G401 (cell line): ENCODE measurements around the gene FARP1. TPM values are rescaled to one million over a fixed set of nuclear protein-coding genes. Genes with fewer than 3 reads are reported as not detected.
A peak's percentile ranks its signal among the peaks of the same experiment; 100 is the strongest.

Experiments used
- DNase-seq: peaks from one replicate; pipeline ENCODE4 v3.0.0-alpha.2; 2015; ENCODE audit warnings: low spot score
- in situ Hi-C: cut with HindIII; loops from 2 replicates; pipeline ENCODE4 v1.10.0; 2016; ENCODE audit warnings: low sequenced_read_pairs, mixed read lengths
- total RNA-seq: library from RNA; depleted of rRNA; stranded (reverse); fragments of >200 nt; shearing (Covaris generic); gene quantifications from 2 replicates; pipeline ENCODE4 v1.2.3, GENCODE V29; 2014

FARP1 gene
- total RNA-seq, 1 experiment from 2014 or later = 50.3 TPM

DNA sequence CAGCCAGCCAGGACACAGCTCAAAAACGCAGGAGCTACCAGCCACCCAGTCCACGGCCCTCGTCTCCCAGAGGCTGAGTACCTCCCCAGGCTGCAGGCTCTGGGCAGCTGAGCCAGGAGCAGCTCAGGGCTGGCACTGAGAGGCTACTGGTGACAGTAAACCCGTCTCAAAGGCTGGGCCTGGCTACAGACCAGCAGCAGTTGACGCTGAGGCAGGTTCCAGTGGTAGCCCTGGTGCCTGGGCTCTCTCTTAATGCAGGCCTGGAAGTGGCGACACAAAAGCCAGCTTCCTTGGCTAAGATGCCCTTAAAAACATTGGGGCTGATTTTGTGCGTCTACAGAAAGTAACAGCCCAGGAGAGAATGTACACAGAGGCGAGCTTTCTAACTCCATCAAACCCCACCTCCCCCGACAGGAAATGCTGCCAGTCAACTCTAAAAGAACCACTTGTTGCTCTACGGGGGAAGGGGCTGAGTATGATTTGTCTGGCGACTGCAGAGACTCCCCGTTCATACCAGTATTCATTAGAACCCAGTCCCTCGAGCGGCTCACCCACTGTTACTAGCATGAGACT lies 307.7 kb downstream of the FARP1 start:
- DNase-seq = peak; percentile 45

DNA sequence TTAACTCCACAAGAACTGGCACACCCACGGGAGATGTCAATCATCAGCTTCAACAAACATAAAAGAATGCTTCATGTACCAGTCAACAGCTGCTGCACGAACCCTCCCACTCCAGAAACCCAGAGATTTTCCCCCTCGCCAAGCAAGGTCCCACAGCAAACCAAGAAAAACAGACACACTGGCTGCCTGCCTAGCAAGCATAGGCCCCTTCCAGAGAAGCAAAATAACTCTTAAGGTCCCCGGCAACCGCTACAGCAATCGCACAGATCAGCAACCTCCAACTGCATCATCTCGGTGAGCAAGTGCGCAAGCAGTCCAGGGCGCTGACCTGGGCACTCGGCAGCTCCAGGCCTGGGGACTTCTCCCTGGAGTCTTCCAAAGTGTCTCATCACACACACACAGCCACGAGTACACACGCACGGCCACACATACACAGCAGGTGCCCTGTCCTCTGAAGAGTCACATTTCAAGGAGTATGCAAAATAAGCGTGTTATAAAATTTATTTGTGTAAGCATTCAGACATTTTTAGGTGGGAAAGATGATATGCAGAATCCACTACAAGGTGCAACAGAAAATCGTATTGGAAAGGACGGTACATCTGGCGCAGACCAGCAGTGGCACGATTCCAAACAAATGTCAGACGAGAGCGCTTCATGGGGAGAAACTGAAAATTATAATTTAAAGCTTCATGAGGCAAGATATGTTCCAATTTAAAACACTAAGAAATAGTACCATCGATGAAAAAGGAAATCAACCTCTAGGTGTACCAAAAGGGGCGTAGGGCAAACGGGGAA lies 309.0 kb downstream of the FARP1 start:
- DNase-seq = peak; percentile 33
- in situ Hi-C loops = no loop called here

More for the DNA sequence above, 307.7 kb downstream of the FARP1 start:
- in situ Hi-C loops = no loop called here

DNA sequence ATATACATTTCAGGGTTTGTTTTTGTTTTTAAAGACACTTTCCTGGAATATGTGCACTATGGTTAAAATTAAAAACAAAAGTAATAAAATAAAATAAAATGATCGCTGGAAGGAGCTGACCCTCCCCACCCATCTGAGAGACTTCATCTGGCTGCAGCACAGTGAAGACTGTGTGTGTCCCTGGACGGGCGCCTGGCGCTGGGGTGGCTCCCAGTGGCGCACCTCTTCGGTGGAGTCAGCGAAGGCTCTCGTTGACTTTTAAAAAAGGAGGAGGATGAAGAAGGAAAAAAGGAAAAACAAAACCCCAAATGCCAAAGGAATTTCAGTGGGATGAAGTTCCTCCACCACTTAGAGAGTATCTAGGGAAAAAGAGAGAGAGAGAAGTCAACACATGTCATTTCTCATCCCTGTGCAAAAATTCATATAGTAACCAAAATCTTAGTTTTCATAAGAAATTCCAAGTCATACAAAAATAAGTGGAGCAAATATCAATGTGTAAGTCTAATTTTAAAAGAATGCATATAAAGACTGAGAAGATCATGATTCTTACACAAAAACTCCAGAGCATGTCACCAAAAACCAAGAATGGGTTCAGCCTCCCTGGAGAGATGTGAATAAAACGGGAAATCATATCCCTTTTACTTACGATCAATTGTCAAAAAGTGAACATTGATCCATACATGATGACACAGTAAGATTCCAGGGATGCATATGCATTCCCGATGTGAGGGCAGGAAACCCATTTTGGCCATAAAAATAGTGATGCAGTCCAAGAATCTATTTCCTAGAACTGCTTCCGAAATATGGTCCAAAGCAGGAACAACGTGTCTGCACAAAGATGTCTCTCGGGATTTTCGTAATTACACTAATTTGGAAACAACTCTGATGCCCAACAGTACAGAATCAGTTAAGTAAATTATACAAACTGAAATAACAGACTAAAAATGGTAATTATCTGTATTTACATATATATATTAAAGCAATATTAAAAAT lies 310.3 kb downstream of the FARP1 start:
- peak; percentile 72 for DNase-seq
- in situ Hi-C loops = no loop called here

DNA sequence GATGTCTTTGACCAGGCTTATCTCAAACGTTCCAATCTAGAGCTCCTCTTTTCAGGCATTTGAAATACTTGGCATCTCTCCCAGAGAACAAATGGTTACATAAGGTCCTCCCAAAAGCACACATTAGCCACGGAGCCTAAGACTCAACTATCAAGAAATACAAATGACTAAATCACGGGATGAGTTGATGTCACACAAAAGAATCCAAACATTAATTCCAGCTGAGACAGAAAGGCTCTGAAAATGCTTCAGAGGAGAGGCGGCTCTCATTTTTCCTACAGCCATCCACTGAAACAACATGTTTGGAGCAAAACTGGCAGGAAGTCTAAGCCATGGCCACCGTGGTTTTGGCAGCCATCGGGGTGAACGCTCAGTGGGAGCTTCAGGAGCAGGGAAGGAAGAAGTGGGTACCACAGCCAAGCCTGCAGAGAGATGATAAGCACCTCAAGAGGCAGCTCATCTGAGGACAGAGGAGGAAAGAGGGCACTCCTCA lies 311.5 kb downstream of the FARP1 start:
- in situ Hi-C loops = no loop called here
- peak; percentile 96 for DNase-seq

DNA sequence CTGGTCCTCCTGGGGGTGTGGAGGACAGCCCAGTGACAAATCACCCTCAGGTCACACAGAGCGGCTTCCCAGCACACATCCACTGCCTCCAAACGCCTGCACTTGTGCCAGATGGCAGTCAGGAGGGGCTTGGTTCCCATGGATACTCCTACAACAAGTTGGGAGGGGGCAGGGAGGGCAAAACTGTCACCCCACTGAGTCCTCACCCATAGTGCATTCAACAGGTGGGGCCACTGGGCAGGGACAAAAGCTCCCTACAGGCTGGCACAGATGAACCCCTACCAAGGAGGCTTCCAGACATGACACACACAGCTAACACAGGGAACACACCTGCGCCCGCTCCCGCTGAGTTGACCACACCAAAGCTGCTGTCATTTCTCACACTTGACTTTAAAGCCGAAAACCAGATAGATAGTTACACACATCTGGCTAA lies 313.5 kb downstream of the FARP1 start:
- in situ Hi-C loops = no loop called here

DNA sequence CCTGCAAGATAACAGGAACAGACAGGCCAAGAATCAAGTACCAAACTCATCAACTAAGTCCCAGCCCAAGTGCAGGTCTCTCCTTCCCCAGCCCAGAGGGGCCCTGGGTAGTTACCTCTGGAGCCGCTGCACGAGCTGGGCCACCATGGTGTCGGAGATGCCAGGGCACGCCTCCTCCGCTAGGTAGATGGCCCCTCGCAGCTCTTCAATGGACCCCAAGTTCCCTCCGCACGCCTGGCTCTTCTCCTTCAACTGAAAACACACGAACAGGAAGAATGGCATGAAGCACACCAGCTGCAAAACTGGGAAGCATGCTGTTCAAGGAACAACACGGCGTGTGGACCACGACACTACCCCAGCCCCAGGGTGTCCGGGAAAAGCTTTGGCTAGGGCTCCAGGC lies 314.2 kb downstream of the FARP1 start:
- DNase-seq = no peak
- in situ Hi-C loops = no loop called here

More for the DNA sequence above, 313.5 kb downstream of the FARP1 start:
- DNase-seq = no peak

DNA sequence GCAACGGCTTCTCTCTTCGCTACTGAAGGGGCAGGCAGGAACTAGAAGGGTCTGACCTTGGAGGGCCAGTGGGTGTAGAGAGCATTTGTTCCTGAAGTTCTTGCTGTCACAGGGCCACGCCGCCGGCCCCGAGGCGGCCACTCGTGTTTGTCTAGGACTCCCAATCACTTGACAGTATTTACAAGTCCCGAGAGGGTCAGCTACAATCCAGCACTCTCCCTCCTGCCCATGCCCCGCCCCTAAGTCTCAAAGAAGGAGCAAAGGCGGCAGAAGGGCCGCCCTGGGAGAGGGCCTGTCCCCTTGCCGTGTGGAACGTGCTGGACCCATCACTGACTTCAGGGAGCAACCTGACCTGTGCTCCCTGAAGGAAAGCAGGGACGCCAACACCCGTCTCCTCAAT lies 315.5 kb downstream of the FARP1 start:
- DNase-seq = no peak
- in situ Hi-C loops = no loop called here

DNA sequence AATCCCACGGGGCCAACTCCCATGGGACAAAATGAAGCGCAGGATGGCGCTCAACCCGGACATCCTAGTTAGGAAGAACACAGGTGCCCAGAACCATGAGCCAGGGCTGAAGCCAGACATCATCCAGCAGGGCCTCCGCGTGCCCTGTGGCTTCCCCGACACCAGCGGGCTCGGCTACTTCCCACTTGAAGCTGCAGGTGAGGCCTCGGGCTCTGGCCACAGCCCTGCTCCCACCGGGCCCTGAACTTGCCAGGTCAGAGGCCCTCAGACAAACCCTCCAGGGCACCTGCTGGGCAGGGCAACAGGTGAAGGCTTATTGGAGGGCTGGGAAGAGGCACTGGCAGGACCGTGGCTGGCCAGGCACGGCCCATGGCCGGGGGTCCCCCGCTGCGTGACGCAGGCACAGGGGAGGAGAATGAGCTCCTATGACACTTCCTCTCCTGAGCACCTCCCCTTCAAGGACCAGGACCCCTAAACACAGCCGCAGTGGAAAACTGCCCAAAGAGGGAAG lies 316.3 kb downstream of the FARP1 start:
- in situ Hi-C loops = no loop called here

DNA sequence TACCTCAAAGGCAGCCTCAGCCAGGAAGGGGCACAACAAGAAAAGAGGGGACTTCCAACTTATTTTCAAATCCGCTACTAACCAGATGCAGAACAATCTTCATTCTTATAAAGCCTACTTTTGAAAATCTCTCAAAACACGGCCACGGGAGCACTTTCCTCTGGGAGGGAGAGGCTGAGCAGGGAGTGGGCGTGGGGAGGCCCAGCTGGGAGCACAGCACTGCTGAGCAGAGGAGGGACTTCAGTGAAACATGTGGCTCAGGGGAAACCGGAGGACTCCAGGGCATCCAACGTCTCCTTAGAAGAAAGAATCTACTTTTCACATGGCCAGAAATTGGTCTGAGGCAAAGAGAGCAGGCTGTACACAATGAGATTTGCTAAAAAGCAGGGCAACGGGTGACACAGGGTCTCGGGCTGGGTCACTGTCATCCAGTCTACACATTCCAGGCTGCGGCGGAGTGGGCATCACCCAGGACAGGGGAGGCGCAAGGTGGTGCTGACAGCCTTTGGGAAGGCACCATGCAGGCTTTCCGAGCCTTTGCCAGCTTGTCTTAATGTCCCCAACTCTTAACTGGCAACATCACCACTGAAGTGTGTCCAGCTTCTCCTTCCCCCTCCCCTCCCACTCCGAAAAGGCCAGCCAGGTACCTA lies 317.0 kb downstream of the FARP1 start:
- in situ Hi-C loops = no loop called here
- DNase-seq = no peak

More for the DNA sequence above, 316.3 kb downstream of the FARP1 start:
- DNase-seq = no peak

DNA sequence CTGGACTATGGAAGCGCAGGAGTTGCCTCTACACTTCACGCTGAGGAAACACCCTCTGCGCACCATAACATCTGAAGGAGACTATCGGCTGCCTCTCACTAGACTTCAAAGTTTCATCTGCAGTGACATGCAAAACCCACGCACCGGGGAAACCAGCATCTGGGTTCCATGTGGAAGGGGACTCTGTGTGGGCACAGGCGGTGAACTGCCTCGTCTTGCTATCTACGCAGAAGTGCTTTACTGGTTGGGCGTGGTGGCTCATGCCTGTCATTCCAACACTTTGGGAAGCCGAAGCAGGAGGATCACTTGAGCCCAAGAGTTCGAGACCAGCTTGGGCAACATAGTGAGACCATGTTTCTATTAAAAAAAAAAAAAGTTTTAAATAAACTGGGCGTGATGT lies 317.6 kb downstream of the FARP1 start:
- no peak for DNase-seq
- in situ Hi-C loops = no loop called here

DNA sequence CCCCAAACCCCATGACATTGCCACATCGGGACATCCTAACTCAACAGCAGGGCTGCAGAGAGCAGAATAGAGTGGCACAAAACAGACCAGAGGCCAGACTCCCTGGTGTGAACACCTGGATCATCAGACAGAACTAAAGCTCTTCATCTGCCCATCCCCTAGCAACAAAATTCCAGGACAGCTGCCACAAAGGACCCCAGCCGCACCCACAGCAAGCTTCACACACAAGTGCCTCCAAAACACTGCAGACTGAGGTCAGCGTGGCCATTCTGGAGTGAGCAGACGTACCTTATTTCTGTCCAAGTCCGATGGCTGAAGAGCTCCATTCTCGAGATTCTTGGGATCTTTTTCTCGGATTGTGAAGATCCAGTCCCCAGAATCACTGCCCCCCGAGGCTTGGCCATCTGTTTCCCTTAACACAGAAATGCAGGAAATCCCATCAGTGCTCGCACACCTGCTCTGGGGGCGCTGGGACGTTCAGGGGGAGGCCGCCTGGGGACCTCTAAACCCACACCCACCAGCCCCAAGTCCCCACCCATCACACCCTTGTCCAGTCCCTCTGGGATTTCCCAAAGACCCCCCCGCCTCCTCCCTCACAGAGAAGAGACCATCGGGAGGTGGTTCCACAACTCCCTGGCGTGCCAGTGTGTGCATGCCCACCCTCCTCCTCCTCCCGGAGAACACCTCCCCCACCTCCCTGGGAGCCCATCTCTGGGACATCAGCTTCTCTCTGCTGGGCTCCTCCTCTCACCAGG lies 318.8 kb downstream of the FARP1 start:
- in situ Hi-C loops = no loop called here
- DNase-seq = peak; percentile 44

DNA sequence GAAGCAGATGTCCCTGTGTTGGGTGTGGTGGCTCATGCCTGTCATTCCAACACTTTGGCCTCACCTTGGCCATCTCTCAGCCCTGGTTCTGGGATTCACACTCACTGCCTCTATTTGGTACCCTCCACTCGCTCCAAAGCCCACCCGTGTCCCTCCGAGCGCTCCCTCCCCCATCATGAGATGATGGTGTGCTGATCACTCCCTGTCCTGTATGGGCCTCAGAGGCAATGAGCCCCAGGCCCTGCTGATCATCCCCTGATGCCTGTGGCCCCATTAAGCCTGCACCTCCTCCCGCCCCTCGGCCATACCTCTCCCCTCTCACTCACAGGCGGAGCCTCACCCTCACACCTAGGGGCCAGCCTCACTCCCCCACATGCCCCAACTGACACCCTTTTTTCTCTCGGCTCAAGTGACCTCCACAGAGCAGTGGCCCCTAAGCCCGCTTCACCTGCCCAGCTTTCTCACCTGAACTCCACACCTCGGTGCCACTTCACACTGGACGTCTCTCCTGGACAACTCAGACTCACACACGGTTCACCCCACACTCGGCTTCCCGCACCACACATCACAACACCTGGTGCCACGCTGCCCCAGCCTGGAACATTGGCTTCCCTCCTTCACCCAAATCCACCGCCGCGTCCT lies 319.5 kb downstream of the FARP1 start:
- DNase-seq = no peak
- in situ Hi-C loops = no loop called here

DNA sequence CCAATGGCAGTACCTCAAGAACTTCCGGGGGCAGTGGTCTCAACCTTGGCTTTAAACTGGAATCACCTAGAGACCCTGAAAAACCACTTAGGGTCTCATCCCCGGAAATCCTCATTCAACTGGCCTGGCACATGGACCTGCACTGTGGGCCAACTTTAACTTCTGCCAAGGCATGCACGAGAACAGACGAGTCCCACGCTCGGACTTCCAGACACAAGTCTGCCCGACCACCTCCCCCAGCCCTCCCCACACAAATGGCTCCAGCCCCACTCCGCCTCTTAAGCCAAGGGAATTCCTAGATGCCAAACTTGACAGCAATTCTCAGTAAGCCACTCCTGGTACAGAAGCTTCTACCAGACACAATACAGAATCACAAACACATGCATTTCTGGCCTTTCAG lies 320.1 kb downstream of the FARP1 start:
- in situ Hi-C loops = no loop called here
- DNase-seq = no peak

DNA sequence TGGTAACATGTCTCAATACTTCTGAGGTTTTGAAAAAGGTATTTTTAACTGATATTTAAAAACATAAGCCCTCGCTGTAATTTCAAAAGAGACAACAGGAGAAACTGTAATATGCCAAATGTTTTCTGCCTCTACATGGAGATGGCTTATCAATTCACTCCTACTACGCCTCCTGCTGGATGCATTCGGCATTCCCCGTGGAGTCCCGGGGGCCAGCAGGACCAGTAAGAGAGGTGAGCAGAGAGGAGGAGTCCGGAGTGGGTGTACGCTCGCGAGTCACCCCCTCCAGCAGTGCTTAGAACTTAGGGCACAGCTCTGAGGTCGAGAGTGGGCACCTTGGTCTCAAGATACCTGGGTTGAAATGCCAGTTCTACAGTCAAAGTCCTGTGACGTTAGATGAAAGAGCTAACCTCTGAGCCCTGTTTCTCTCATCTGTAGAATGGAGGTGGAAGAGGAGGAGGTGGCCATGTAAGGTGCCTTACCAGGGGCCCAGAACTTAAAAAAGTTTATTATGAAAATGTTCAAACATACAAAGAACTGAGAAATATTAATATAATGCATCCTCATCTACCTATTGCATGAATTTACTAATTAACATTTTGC lies 323.8 kb downstream of the FARP1 start:
- in situ Hi-C loops = no loop called here
- DNase-seq = no peak

DNA sequence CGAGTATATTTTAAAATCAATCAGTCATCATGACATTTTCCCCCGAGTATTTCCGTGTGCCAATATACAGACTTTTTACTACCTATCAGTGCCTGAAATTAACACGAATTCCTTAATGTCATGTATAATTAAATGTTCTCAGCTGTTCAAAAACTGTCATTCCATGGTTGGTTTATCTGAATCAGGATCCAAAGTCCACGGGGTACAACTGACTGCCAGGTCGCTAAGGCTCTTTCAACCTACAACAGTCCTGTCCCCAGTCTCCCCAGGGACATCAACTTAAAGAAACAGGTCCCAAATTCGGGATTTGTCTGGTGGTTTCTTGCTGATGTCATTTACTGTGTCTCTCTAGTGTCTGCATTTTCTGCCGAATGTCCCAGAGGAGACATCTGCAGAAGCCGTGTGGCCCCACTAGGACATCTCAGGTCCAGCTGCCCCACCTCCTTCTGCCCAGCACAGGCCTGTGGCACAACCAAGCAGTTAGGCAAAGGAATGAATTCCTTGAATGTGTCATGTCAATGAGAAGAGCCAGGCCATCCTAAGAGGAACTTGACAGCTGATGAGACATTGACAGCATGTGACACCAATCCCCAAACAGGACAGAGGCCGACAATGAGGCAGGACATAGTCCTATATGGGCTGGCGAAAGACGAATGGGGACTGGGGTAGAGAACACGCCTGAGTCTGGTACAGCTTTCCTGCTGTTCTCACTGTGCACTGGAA lies 324.5 kb downstream of the FARP1 start:
- no peak for DNase-seq
- in situ Hi-C loops = no loop called here

DNA sequence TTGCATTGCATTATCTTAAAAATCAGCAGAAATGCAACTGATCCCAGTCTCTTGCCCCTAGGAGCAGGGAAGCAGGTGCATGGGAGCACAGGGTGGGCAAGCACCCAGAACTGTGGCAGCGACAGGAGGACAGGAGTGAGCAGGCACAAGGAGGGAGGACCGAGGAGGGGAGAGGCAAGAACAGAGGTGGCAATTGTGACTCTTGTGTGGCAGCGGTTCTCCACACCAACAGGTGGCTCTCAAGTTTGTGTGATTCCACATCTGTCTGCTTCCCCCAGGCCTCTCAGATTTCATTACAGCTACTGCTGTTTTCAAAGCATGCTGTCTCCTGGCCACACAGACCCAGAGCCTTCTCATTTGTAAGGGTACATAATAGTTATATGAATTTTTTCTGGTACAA lies 325.5 kb downstream of the FARP1 start:
- in situ Hi-C loops = no loop called here
- DNase-seq = peak; percentile 34

DNA sequence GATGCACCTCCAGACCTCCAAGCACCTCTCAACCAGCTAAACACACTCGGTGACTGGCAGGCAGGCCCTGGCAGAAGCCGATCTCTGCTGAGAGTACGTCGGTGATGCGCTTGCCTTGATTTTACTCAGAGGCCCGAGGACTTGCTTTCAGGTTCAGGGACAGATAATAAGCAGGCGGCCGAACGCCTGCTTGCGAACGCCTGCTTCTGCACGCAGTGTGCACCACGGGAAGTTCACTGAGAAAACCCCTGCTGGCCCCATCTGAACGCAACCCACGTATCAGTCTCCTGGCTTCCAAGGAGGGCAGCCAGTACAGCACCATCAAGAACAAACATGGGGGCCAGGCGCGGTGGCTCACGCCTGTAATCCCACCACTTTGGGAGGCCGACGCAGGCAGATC lies 326.0 kb downstream of the FARP1 start:
- in situ Hi-C loops = no loop called here
- no peak for DNase-seq
